Breast epithelium (tissue), 4 donors: ENCODE measurements around the gene CDYL. TPM values are rescaled to one million over a fixed set of nuclear protein-coding genes. Genes with fewer than 3 reads are reported as not detected.

Experiments
- DNase-seq, 2 donors: peaks; one replicate each; pipeline ENCODE4 v3.0.0-alpha.2; 2019; ENCODE audit warnings: low spot score in 2 of 2
- H3K27ac ChIP-seq, 2 donors: fragments of 200-600 bp; sonication (generic) in 1 of 2; one replicate each; pipeline ENCODE4 v1.5.1; 2016 to 2019; ENCODE audit warnings: mild to moderate bottlenecking in 1 of 2
- H3K27me3 ChIP-seq, 2 donors: fragments of 200-600 bp; sonication (generic) in 1 of 2; one replicate each; pipeline versions ENCODE4 v1.5.1 to v1.6.0; 2017 to 2019; ENCODE audit warnings: control low read depth in 1 of 2, mild to moderate bottlenecking in 1 of 2
- H3K36me3 ChIP-seq: fragments of 200-600 bp; one replicate; pipeline ENCODE4 v1.5.1; 2019
- H3K4me1 ChIP-seq, 2 donors: fragments of 200-600 bp; sonication (generic); one replicate each; pipeline ENCODE4 v1.5.1; 2016 to 2019; ENCODE audit warnings: control low read depth in 1 of 2
- H3K4me3 ChIP-seq, 3 donors: fragments of 200-600 bp; sonication (generic); 1 replicate in 2 of 3; 2 replicates in 1 of 3; pipeline ENCODE4 v1.5.1; 2016 to 2019; ENCODE audit warnings: mild to moderate bottlenecking in 3 of 3, moderate library complexity in 2 of 3
- H3K9me3 ChIP-seq, 2 donors: fragments of 200-600 bp; sonication (generic) in 1 of 2; one replicate each; pipeline ENCODE4 v1.5.1; 2016 to 2019; ENCODE audit warnings: control low read depth in 1 of 2
- CTCF ChIP-seq, 3 donors: fragments of 450-650 bp; IDR thresholded peaks; one replicate each; pipeline ENCODE4 v1.5.1; 2016 to 2017; ENCODE audit warnings: antibody characterized with exemption in 3 of 3, mild to moderate bottlenecking in 3 of 3, moderate library complexity in 3 of 3
- POLR2A ChIP-seq: fragments of 450-650 bp; IDR thresholded peaks from one replicate; pipeline ENCODE4 v1.6.1; 2016; ENCODE audit warnings: antibody characterized with exemption, mild to moderate bottlenecking, moderate library complexity
- POLR2AphosphoS5 ChIP-seq, 3 donors: sonication (generic); formaldehyde crosslinking; IDR thresholded peaks; one replicate each; pipeline ENCODE4 v1.6.1; 2017; ENCODE audit warnings: antibody characterized with exemption in 3 of 3
- intact Hi-C: fragments of 100-400 bp; cut with DNase I; formaldehyde crosslinking; loops from one replicate; pipeline ENCODE4 v1.15.1; 2023; ENCODE audit warnings: low total_unique reads
- total RNA-seq, 3 donors: library from RNA; depleted of rRNA; stranded (reverse); fragments of >200 nt; gene quantifications; one replicate each; pipeline ENCODE4 v1.1.0, GENCODE V29; 2016

Gene CDYL
- total RNA-seq, 3 donors from 2014 or later, result 32.9 to 58.0 (median 40.0) TPM

GRCh38 chr6:4979426-4979825 is 203.2 kb downstream of the CDYL start:
- intact Hi-C loops, result no loop called here
- H3K27ac ChIP-seq, result no peak overlapping the region
- H3K9me3 ChIP-seq, result peaks cover 0 to 10% of the 10 kb centered on the region in 2 donors
- no peaks in the 10 kb centered on the region for H3K36me3 ChIP-seq
- no peaks in the 10 kb centered on the region for H3K27me3 ChIP-seq
- peaks cover 0 to 5% of the 10 kb centered on the region in 2 donors for H3K4me1 ChIP-seq
- no peak for DNase-seq
- TF ChIP-seq POLR2A (no peak), CTCF (IDR thresholded peaks at IDR 0.05) (no peak), POLR2AphosphoS5 (IDR thresholded peaks at IDR 0.05) (no peak)
- no peak overlapping the region for H3K4me3 ChIP-seq

- intact Hi-C loops, result no loop called here
These were observed 205.6 kb downstream of the CDYL start for GRCh38 chr6:4981761-4982160.

GRCh38 chr6:4983322-4983721 is 207.1 kb downstream of the CDYL start:
- intact Hi-C loops, result no loop called here
- no peak overlapping the region for H3K27ac ChIP-seq
- no peaks in the 10 kb centered on the region for H3K27me3 ChIP-seq
- TF ChIP-seq CTCF (IDR thresholded peaks at IDR 0.05) (no peak), POLR2AphosphoS5 (IDR thresholded peaks at IDR 0.05) (no peak)
- H3K9me3 ChIP-seq, result peaks cover 0 to 10% of the 10 kb centered on the region in 2 donors
- H3K4me1 ChIP-seq, result no peaks in the 10 kb centered on the region
- no peaks in the 10 kb centered on the region for H3K36me3 ChIP-seq
- no peak overlapping the region for H3K4me3 ChIP-seq
- DNase-seq, result no peak

More at GRCh38 chr6:4981761-4982160, 205.6 kb downstream of the CDYL start:
- no peak overlapping the region for H3K4me3 ChIP-seq
- no peaks in the 10 kb centered on the region for H3K27me3 ChIP-seq
- TF ChIP-seq CTCF (IDR thresholded peaks at IDR 0.05) (no peak), POLR2AphosphoS5 (IDR thresholded peaks at IDR 0.05) (no peak), POLR2A (no peak)
- H3K9me3 ChIP-seq, result peaks cover 0 to 10% of the 10 kb centered on the region in 2 donors
- H3K4me1 ChIP-seq, result no peaks in the 10 kb centered on the region
- H3K36me3 ChIP-seq, result no peaks in the 10 kb centered on the region
- no peak overlapping the region for H3K27ac ChIP-seq
- no peak for DNase-seq

- TF ChIP-seq POLR2A, result no peak
- no peak for TF ChIP-seq CTCF (IDR thresholded peaks at IDR 0.05)
- no peak for TF ChIP-seq POLR2AphosphoS5 (IDR thresholded peaks at IDR 0.05)
These were observed 210.8 kb downstream of the CDYL start for GRCh38 chr6:4986999-4987398.

GRCh38 chr6:4987432-4987831 is 211.2 kb downstream of the CDYL start:
- Histone ChIP-seq H3K27ac (no peak overlapping the region), H3K4me1 (no peaks in the 10 kb centered on the region), H3K4me3 (no peak overlapping the region), H3K27me3 (no peaks in the 10 kb centered on the region), H3K36me3 (no peaks in the 10 kb centered on the region), H3K9me3 (no peaks in the 10 kb centered on the region)
- TF ChIP-seq CTCF (IDR thresholded peaks at IDR 0.05) (no peak), POLR2AphosphoS5 (IDR thresholded peaks at IDR 0.05) (no peak), POLR2A (no peak)
- no peak for DNase-seq
- intact Hi-C loops, result no loop called here

More at GRCh38 chr6:4986999-4987398, 210.8 kb downstream of the CDYL start:
- intact Hi-C loops, result no loop called here
- Histone ChIP-seq H3K27ac (no peak overlapping the region), H3K36me3 (no peaks in the 10 kb centered on the region), H3K27me3 (no peaks in the 10 kb centered on the region), H3K4me1 (no peaks in the 10 kb centered on the region), H3K4me3 (no peak overlapping the region), H3K9me3 (no peaks in the 10 kb centered on the region)
- no peak for DNase-seq
